WTC11 (cell line): ENCODE measurements around the gene ZNF786. TPM values are rescaled to one million over a fixed set of nuclear protein-coding genes. Genes with fewer than 3 reads are reported as not detected.

ENCODE experiments used
- ARID4B ChIP-seq: sonication (generic); formaldehyde crosslinking; IDR thresholded peaks from 2 replicates; pipeline ENCODE4 v1.8.0; 2023; ENCODE audit warnings: missing genetic modification reagents, mild to moderate bottlenecking, borderline replicate concordance
- CBFB ChIP-seq: sonication (generic); formaldehyde crosslinking; IDR thresholded peaks from 2 replicates; pipeline ENCODE4 v1.8.1; 2022; ENCODE audit warnings: mild to moderate bottlenecking, low read depth, missing genetic modification reagents
- CDX4 ChIP-seq: fragments of 250-450 bp; sonication (Bioruptor Pico); IDR thresholded peaks from 2 replicates; pipeline ENCODE4 v1.9.0; 2021; ENCODE audit warnings: moderate library complexity, mild to moderate bottlenecking, inconsistent platforms, borderline replicate concordance
- CREM ChIP-seq: sonication (generic); formaldehyde crosslinking; IDR thresholded peaks from 2 replicates; pipeline ENCODE4 v1.8.1; 2022; ENCODE audit warnings: mild to moderate bottlenecking, missing genetic modification reagents, moderate library complexity
- IRF1 ChIP-seq: sonication (generic); formaldehyde crosslinking; IDR thresholded peaks from 2 replicates; pipeline ENCODE4 v1.8.0; 2023; ENCODE audit warnings: missing genetic modification reagents
- JAZF1 ChIP-seq: fragments of 250-450 bp; sonication (Bioruptor Pico); IDR thresholded peaks from 2 replicates; pipeline ENCODE4 v1.9.0; 2021; ENCODE audit warnings: moderate library complexity, mild to moderate bottlenecking, inconsistent platforms
- KAT7 ChIP-seq: sonication (generic); formaldehyde crosslinking; IDR thresholded peaks from 2 replicates; pipeline ENCODE4 v1.8.1; 2023; ENCODE audit warnings: missing genetic modification reagents, mild to moderate bottlenecking, borderline replicate concordance
- MAX ChIP-seq: sonication (generic); formaldehyde crosslinking; IDR thresholded peaks from 2 replicates; pipeline ENCODE4 v1.8.0; 2022; ENCODE audit warnings: mild to moderate bottlenecking, missing genetic modification reagents
- MXD4 ChIP-seq: fragments of 250-450 bp; sonication (Bioruptor Pico); IDR thresholded peaks from 2 replicates; pipeline ENCODE4 v1.8.0; 2021; ENCODE audit warnings: mild to moderate bottlenecking, moderate library complexity, borderline replicate concordance
- NFATC4 ChIP-seq: fragments of 250-450 bp; sonication (Bioruptor Pico); IDR thresholded peaks from 2 replicates; pipeline ENCODE4 v1.9.0; 2021; ENCODE audit warnings: mild to moderate bottlenecking
- NFYB ChIP-seq: sonication (generic); formaldehyde crosslinking; conservative IDR thresholded peaks from 2 replicates; pipeline ENCODE4 v1.8.0; 2022; ENCODE audit warnings: low read depth, missing genetic modification reagents
- RORB ChIP-seq: fragments of 250-450 bp; sonication (Bioruptor Pico); IDR thresholded peaks from 2 replicates; pipeline ENCODE4 v1.9.0; 2021; ENCODE audit warnings: mild to moderate bottlenecking
- SMAD3 ChIP-seq: sonication (generic); formaldehyde crosslinking; IDR thresholded peaks from 2 replicates; pipeline ENCODE4 v1.8.0; 2022; ENCODE audit warnings: missing genetic modification reagents, mild to moderate bottlenecking, borderline replicate concordance
- SOX15 ChIP-seq: fragments of 250-450 bp; sonication (Bioruptor Pico); IDR thresholded peaks from 2 replicates; pipeline ENCODE4 v1.9.0; 2021; ENCODE audit warnings: mild to moderate bottlenecking
- USF1 ChIP-seq: sonication (generic); formaldehyde crosslinking; IDR thresholded peaks from 2 replicates; pipeline ENCODE4 v1.8.0; 2022; ENCODE audit warnings: mild to moderate bottlenecking, missing genetic modification reagents
- ZMAT4 ChIP-seq: fragments of 250-450 bp; sonication (Bioruptor Pico); IDR thresholded peaks from 2 replicates; pipeline ENCODE4 v1.9.0; 2021; ENCODE audit warnings: mild to moderate bottlenecking
- ZNF121 ChIP-seq: sonication (generic); formaldehyde crosslinking; IDR thresholded peaks from 2 replicates; pipeline ENCODE4 v1.8.0; 2023; ENCODE audit warnings: missing genetic modification reagents
- ZNF219 ChIP-seq: sonication (generic); formaldehyde crosslinking; IDR thresholded peaks from 2 replicates; pipeline ENCODE4 v1.8.0; 2023; ENCODE audit warnings: missing genetic modification reagents, mild to moderate bottlenecking, borderline replicate concordance
- ZNF263 ChIP-seq: sonication (generic); formaldehyde crosslinking; IDR thresholded peaks from 2 replicates; pipeline ENCODE4 v1.8.1; 2022; ENCODE audit warnings: low read depth, mild to moderate bottlenecking, moderate library complexity, missing genetic modification reagents
- ZNF281 ChIP-seq: sonication (generic); formaldehyde crosslinking; IDR thresholded peaks from 2 replicates; pipeline ENCODE4 v1.8.0; 2023; ENCODE audit warnings: mild to moderate bottlenecking, missing genetic modification reagents
- ZNF317 ChIP-seq: sonication (generic); formaldehyde crosslinking; IDR thresholded peaks from 2 replicates; pipeline ENCODE4 v1.8.1; 2023; ENCODE audit warnings: low read depth, mild to moderate bottlenecking, moderate library complexity, missing genetic modification reagents, borderline replicate concordance
- ZNF425 ChIP-seq: fragments of 250-450 bp; sonication (Bioruptor Pico); conservative IDR thresholded peaks from 2 replicates; pipeline ENCODE4 v1.9.0; 2021; ENCODE audit warnings: mild to moderate bottlenecking
- ZSCAN18 ChIP-seq: fragments of 250-450 bp; sonication (Bioruptor Pico); IDR thresholded peaks from 2 replicates; pipeline ENCODE4 v2.1.2; 2022; ENCODE audit warnings: mild to moderate bottlenecking, moderate library complexity
- total RNA-seq: library from RNA; stranded (reverse); gene quantifications from 3 replicates; pipeline ENCODE4 v1.2.3, GENCODE V29; 2021

The ZNF786 gene
- total RNA-seq, 1 experiment from 2014 or later, result 11.4 TPM

- peak; percentile 10; the same call in 1 of the 2 replicates for TF ChIP-seq NFYB (CRISPR knock-in tag)
- TF ChIP-seq MXD4 (CRISPR knock-in tag), result no peak
- no peak; the same call in 1 of the 2 replicates for TF ChIP-seq ZNF121 (CRISPR knock-in tag)
- TF ChIP-seq MAX (CRISPR knock-in tag), result peak; percentile 94
- TF ChIP-seq IRF1 (CRISPR knock-in tag), result no peak
- TF ChIP-seq ZNF317 (CRISPR knock-in tag), result peak; percentile 34; the same call in 1 of the 2 replicates
- peak; percentile 54; the same call in 1 of the 2 replicates for TF ChIP-seq ARID4B
- peak; percentile 85; the same call in 1 of the 2 replicates for TF ChIP-seq ZMAT4
- no peak; the same call in 1 of the 2 replicates for TF ChIP-seq CDX4 (CRISPR knock-in tag)
- TF ChIP-seq ZSCAN18 (CRISPR knock-in tag), result no peak
- TF ChIP-seq ZNF263 (CRISPR knock-in tag), result 0 out of 2 replicates have a peak, but pooled peaks have one; percentile 25
- peak; percentile 99; the same call in 1 of the 2 replicates for TF ChIP-seq KAT7 (CRISPR knock-in tag)
- no peak for TF ChIP-seq SOX15 (CRISPR knock-in tag)
- peak; percentile 83; the same call in 1 of the 2 replicates for TF ChIP-seq ZNF281
- peak; percentile 55; the same call in 1 of the 2 replicates for TF ChIP-seq SMAD3
- TF ChIP-seq RORB, result no peak
- no peak for TF ChIP-seq JAZF1
- TF ChIP-seq USF1 (CRISPR knock-in tag), result 0 out of 2 replicates have a peak, but pooled peaks have one; percentile 32
- TF ChIP-seq ZNF219 (CRISPR knock-in tag), result no peak
- 0 out of 2 replicates have a peak, but pooled peaks have one; percentile 95 for TF ChIP-seq CBFB (CRISPR knock-in tag)
- peak; percentile 92 for TF ChIP-seq NFATC4 (CRISPR knock-in tag)
- TF ChIP-seq ZNF425 (CRISPR knock-in tag), result 0 out of 2 replicates have a peak, but pooled peaks have one; percentile 63
- TF ChIP-seq CREM (CRISPR knock-in tag), result peak; percentile 83; the same call in 1 of the 2 replicates
Measured at GRCh38 chr7:149125863-149126661, 35.5 kb upstream of the ZNF786 start, which contains the start of gene ZNF425 (continued).
